H1 (cell line): Measurements from ENCODE around the gene SLCO6A1. TPM values are rescaled to one million over a fixed set of nuclear protein-coding genes. Genes with fewer than 3 reads are reported as not detected.

Experiments used
- CTCF ChIA-PET: fragments of 300-600 bp; sonication (Branson Sonifier 250); formaldehyde crosslinking; loops from one replicate; lab custom pipeline; 2021; ENCODE audit not compliant: partially characterized antibody; lab: Charles Lee
- POLR2A ChIA-PET: fragments of 300-600 bp; sonication (Branson Sonifier 250); formaldehyde crosslinking; loops from one replicate; lab custom pipeline; 2021; ENCODE audit warnings: inconsistent platforms; ENCODE audit not compliant: partially characterized antibody; lab: Charles Lee
- DNase-seq, 2 experiments: peaks; one replicate each; pipeline versions ENCODE4 v3.0.0 to v3.0.0-alpha.2; 2010 to 2022; ENCODE audit warnings: low spot score in 2 of 2, low read depth in 1 of 2, mixed read lengths in 1 of 2
- FAIRE-seq: peaks from 2 replicates; lab custom pipeline; 2011; peaks lifted over from hg19 to GRCh38; lab: Jason Lieb, UNC
- H2AFZ ChIP-seq: 2 replicates; pipeline ENCODE4 v1.8.1; 2012; ENCODE audit warnings: low read length, inconsistent platforms
- H2AK5ac ChIP-seq: 2 replicates; pipeline ENCODE4 v1.6.1; 2013; ENCODE audit warnings: low read depth, low read length
- H2BK120ac ChIP-seq: replicated peaks from 2 replicates; pipeline ENCODE3; 2013; ENCODE audit warnings: low read depth, low read length, inconsistent platforms
- H2BK12ac ChIP-seq: 2 replicates; pipeline ENCODE4 v1.6.1; 2013; ENCODE audit warnings: low read depth, low read length
- H2BK15ac ChIP-seq: 2 replicates; pipeline ENCODE4 v1.6.1; 2013; ENCODE audit warnings: low read length
- H2BK20ac ChIP-seq: 2 replicates; pipeline ENCODE4 v1.6.1; 2013; ENCODE audit warnings: low read length
- H2BK5ac ChIP-seq: 2 replicates; pipeline ENCODE4 v1.6.1; 2013; ENCODE audit warnings: low read depth, low read length
- H3K14ac ChIP-seq: 2 replicates; pipeline ENCODE4 v1.6.1; 2013; ENCODE audit warnings: inconsistent platforms; ENCODE audit not compliant: insufficient read length
- H3K18ac ChIP-seq: 2 replicates; pipeline ENCODE4 v1.6.1; 2013; ENCODE audit warnings: low read length; ENCODE audit errors: extremely low read depth
- H3K23ac ChIP-seq: 2 replicates; pipeline ENCODE4 v1.6.1; 2013; ENCODE audit warnings: inconsistent platforms; ENCODE audit not compliant: insufficient read length
- H3K23me2 ChIP-seq: 2 replicates; pipeline ENCODE4 v1.6.1; 2013; ENCODE audit warnings: low read depth, low read length
- H3K27ac ChIP-seq: 2 replicates; pipeline ENCODE4 v1.6.1; 2011; ENCODE audit warnings: low read depth, low read length, inconsistent platforms
- H3K27me3 ChIP-seq, 4 experiments: replicated peaks in 1 of 4; 1 replicate in 1 of 4; 2 replicates in 3 of 4; pipeline versions ENCODE4 v1.6.1 to v1.8.1; 2011 to 2013; ENCODE audit warnings: low read length in 3 of 4, mild to moderate bottlenecking in 3 of 4, inconsistent platforms in 2 of 4, mixed read lengths in 2 of 4, moderate library complexity in 1 of 4; ENCODE audit not compliant: control insufficient read depth in 3 of 4, insufficient read depth in 3 of 4; ENCODE audit errors: extremely low read depth in 1 of 4
- H3K36me3 ChIP-seq, 4 experiments: 2 replicates each; pipeline versions ENCODE4 v1.6.1 to v1.8.1; 2011 to 2013; ENCODE audit warnings: mild to moderate bottlenecking in 4 of 4, low read length in 3 of 4, moderate library complexity in 2 of 4, control low read depth in 1 of 4, inconsistent platforms in 1 of 4; ENCODE audit not compliant: insufficient read depth in 4 of 4, control insufficient read depth in 2 of 4
- H3K4ac ChIP-seq: replicated peaks from 2 replicates; pipeline ENCODE3; 2013; ENCODE audit warnings: low read length, low read depth, mixed read lengths, inconsistent platforms; ENCODE audit not compliant: insufficient read length
- H3K4me1 ChIP-seq, 4 experiments: replicated peaks in 1 of 4; 1 replicate in 1 of 4; 2 replicates in 3 of 4; pipeline versions ENCODE4 v1.6.1 to v1.8.1; 2011 to 2013; ENCODE audit warnings: low read length in 3 of 4, inconsistent platforms in 2 of 4, mixed read lengths in 1 of 4; ENCODE audit not compliant: insufficient read depth in 4 of 4, control insufficient read depth in 3 of 4
- H3K4me2 ChIP-seq, 2 experiments: 2 replicates each; pipeline versions ENCODE4 v1.6.1 to v1.8.1; 2011 to 2013; ENCODE audit warnings: low read depth in 2 of 2, low read length in 2 of 2, control low read depth in 1 of 2, inconsistent platforms in 1 of 2, mild to moderate bottlenecking in 1 of 2; ENCODE audit not compliant: insufficient read depth in 1 of 2
- H3K4me3 ChIP-seq, 4 experiments: fragments of 200-600, 300-600 bp in 1 of 4; sonication (generic), shearing (Covaris generic), sonication (Bioruptor Twin) in 1 of 4; 2 replicates each; pipeline versions ENCODE4 v1.5.1 to v1.8.1; 2011 to 2016; ENCODE audit warnings: low read length in 4 of 4, low read depth in 3 of 4, control low read depth in 2 of 4, inconsistent platforms in 2 of 4, mild to moderate bottlenecking in 2 of 4, mixed read lengths in 1 of 4, moderate library complexity in 1 of 4; ENCODE audit not compliant: insufficient read depth in 2 of 4; ENCODE audit errors: extremely low read depth in 1 of 4
- H3K56ac ChIP-seq: replicated peaks from 2 replicates; pipeline ENCODE3; 2013; ENCODE audit warnings: low read depth, mild to moderate bottlenecking, mixed read lengths, low read length, inconsistent platforms; ENCODE audit not compliant: insufficient read length
- H3K79me1 ChIP-seq: 2 replicates; pipeline ENCODE4 v1.6.1; 2013; ENCODE audit warnings: low read depth, low read length, control low read depth
- H3K79me2 ChIP-seq, 2 experiments: 2 replicates each; pipeline versions ENCODE4 v1.6.1 to v1.8.1; 2012 to 2013; ENCODE audit warnings: low read length in 2 of 2, mild to moderate bottlenecking in 2 of 2, inconsistent platforms in 1 of 2; ENCODE audit not compliant: insufficient read depth in 2 of 2, control insufficient read depth in 1 of 2
- H3K9ac ChIP-seq, 4 experiments: replicated peaks in 1 of 4; 1 replicate in 1 of 4; 2 replicates in 3 of 4; pipeline versions ENCODE4 v1.6.1 to v1.8.1; 2011 to 2013; ENCODE audit warnings: low read depth in 3 of 4, low read length in 3 of 4, control low read depth in 2 of 4, mild to moderate bottlenecking in 2 of 4, moderate library complexity in 2 of 4, inconsistent platforms in 1 of 4; ENCODE audit errors: extremely low read depth in 1 of 4
- H3K9me3 ChIP-seq, 2 experiments: 2 replicates each; pipeline versions ENCODE4 v1.6.1 to v1.8.1; 2012 to 2013; ENCODE audit warnings: mild to moderate bottlenecking in 2 of 2, moderate library complexity in 2 of 2, control low read depth in 1 of 2, inconsistent platforms in 1 of 2, low read depth in 1 of 2, low read length in 1 of 2, mixed read lengths in 1 of 2; ENCODE audit not compliant: insufficient read depth in 2 of 2
- H4K20me1 ChIP-seq, 2 experiments: replicated peaks in 1 of 2; 2 replicates each; pipeline versions ENCODE3 to v1.8.1; 2011 to 2013; ENCODE audit warnings: inconsistent platforms in 2 of 2, low read length in 2 of 2, mild to moderate bottlenecking in 1 of 2; ENCODE audit not compliant: insufficient read depth in 2 of 2, control insufficient read depth in 1 of 2
- H4K5ac ChIP-seq: 2 replicates; pipeline ENCODE4 v1.6.1; 2013; ENCODE audit warnings: low read length, low read depth, mixed read lengths, inconsistent platforms; ENCODE audit not compliant: insufficient read length
- H4K8ac ChIP-seq: 2 replicates; pipeline ENCODE4 v1.8.0; 2013; ENCODE audit warnings: mild to moderate bottlenecking, moderate library complexity, low read length, inconsistent platforms; ENCODE audit not compliant: insufficient read depth; ENCODE audit errors: extremely low read depth
- H4K91ac ChIP-seq: replicated peaks from 2 replicates; pipeline ENCODE3; 2013; ENCODE audit warnings: low read length, mixed read lengths, inconsistent platforms; ENCODE audit not compliant: insufficient read length
- BACH1 ChIP-seq: IDR thresholded peaks from 2 replicates; pipeline ENCODE4 v1.6.1; 2012; ENCODE audit warnings: low read length, improper control_type of control experiment
- BRCA1 ChIP-seq: IDR thresholded peaks from 2 replicates; pipeline ENCODE4 v1.6.1; 2012; ENCODE audit warnings: low read depth, low read length, improper control_type of control experiment
- CEBPB ChIP-seq: IDR thresholded peaks from 2 replicates; pipeline ENCODE4 v1.6.1; 2012; ENCODE audit warnings: low read depth, low read length
- CTCF ChIP-seq, 3 experiments: IDR thresholded peaks; 1 replicate in 2 of 3; 2 replicates in 1 of 3; pipeline versions ENCODE4 v1.5.1 to v1.6.1; 2011; ENCODE audit warnings: low read length in 3 of 3, mild to moderate bottlenecking in 3 of 3, inconsistent platforms in 2 of 3, low read depth in 1 of 3, moderate library complexity in 1 of 3; ENCODE audit not compliant: insufficient read depth in 1 of 3; ENCODE audit errors: control extremely low read depth in 1 of 3
- EGR1 ChIP-seq: IDR thresholded peaks from 2 replicates; pipeline ENCODE4 v1.6.1; 2011; ENCODE audit warnings: low read depth, low read length, borderline replicate concordance
- GABPA ChIP-seq: IDR thresholded peaks from 2 replicates; pipeline ENCODE4 v1.6.1; 2011; ENCODE audit warnings: mild to moderate bottlenecking, low read length, moderate library complexity, borderline replicate concordance; ENCODE audit not compliant: insufficient read depth
- NRF1 ChIP-seq: IDR thresholded peaks from 2 replicates; pipeline ENCODE4 v1.6.1; 2011; ENCODE audit warnings: mild to moderate bottlenecking, low read depth, low read length, improper control_type of control experiment
- POLR2AphosphoS5 ChIP-seq: IDR thresholded peaks from 2 replicates; pipeline ENCODE4 v1.6.1; 2011; ENCODE audit warnings: low read depth, low read length
- SIX5 ChIP-seq: IDR thresholded peaks from 2 replicates; pipeline ENCODE4 v1.6.1; 2011; ENCODE audit warnings: mild to moderate bottlenecking, low read depth, low read length
- SP4 ChIP-seq: IDR thresholded peaks from 2 replicates; pipeline ENCODE4 v1.6.1; 2012; ENCODE audit warnings: low read length, inconsistent platforms
- TAF7 ChIP-seq: optimal IDR thresholded peaks from 2 replicates; pipeline ENCODE3; 2011; ENCODE audit warnings: low read depth, mild to moderate bottlenecking, inconsistent platforms, low read length, moderate library complexity, borderline replicate concordance
- TBP ChIP-seq: IDR thresholded peaks from 2 replicates; pipeline ENCODE4 v1.6.1; 2011; ENCODE audit warnings: low read depth, low read length, improper control_type of control experiment
- WGBS, 2 experiments: shearing (Covaris generic) in 1 of 2; methylation state at CpG; one replicate each; pipeline versions ENCODE4 v1.1.6 to v1.1.7; 2013 to 2015; ENCODE audit warnings: low lambda C conversion rate in 2 of 2, mixed read lengths in 2 of 2, inconsistent platforms in 1 of 2, low coverage in 1 of 2, missing lambda C conversion rate in 1 of 2; ENCODE audit not compliant: insufficient replicate concordance in 2 of 2, insufficient coverage in 1 of 2, insufficient read length in 1 of 2; ENCODE audit errors: extremely low coverage in 1 of 2, missing lambda C conversion rate in 1 of 2; 5-methylcytosine and 5-hydroxymethylcytosine counted together
- polyA plus RNA-seq, 7 experiments: library from polyadenylated mRNA; depleted of rRNA in 3 of 7; stranded (reverse) in 5 of 7; unstranded in 2 of 7; fragments of >200 nt in 5 of 7; fragments of 200-250 nt in 2 of 7; gene quantifications; 1 replicate in 5 of 7; 2 replicates in 1 of 7; 4 replicates in 1 of 7; pipeline versions ENCODE4 v1.2.1 to v1.2.3, GENCODE V29; 2011 to 2013; ENCODE audit warnings: missing spikeins in 2 of 7, mixed read lengths in 2 of 7
- total RNA-seq: library from RNA; stranded (reverse); fragmentation: NEBNext Ultra II Directional; extraction: Animal tissue kit (Norgen Biotek cat#: 25700); gene quantifications from 2 replicates; pipeline ENCODE4 v1.2.1, GENCODE V29; 2021

Gene SLCO6A1
- total and polyA plus RNA-seq, 2 of the 8 experiments (the other 6 are each of a cell fraction or from before 2014, with no cell fraction given), result 0.06 to 0.56 TPM

DNA sequence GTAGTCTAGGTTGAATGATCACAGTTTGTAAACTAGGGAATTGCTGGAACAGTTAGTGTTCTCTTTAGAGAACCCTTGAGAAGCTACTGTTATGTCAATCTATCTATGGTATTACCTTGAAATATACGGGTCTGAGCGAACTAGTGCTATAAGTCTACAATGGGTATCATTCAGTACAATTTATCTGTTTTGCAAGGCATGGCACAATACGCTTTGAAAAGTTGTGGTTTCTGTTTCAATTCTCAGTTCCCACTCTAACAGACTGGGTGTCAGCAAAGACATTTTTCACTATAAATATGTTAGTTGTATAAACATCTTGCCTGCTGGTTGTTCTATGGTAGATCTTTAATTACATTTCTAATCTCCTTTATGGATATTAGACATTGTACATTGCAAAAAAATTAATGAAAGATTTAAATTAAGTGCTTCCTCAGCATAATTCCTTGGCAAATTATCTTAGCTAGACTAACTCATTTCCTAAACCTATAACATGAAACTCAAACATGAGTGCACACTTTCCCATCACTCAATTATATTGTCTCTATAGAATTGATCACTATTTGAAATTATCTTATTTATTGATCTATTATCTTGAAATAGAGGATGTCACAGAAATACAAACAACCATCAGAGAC lies 24.9 kb upstream of the SLCO6A1 start:
- H3K4ac ChIP-seq, result no peak overlapping the region
- H3K79me2 ChIP-seq, result no peaks in the 10 kb centered on the region
- no peak overlapping the region for H2BK12ac ChIP-seq
- no peaks in the 10 kb centered on the region for H3K4me1 ChIP-seq
- H3K14ac ChIP-seq, result no peak overlapping the region
- no peak overlapping the region for H3K56ac ChIP-seq
- H3K27me3 ChIP-seq, result no peaks in the 10 kb centered on the region
- H4K8ac ChIP-seq, result no peak overlapping the region
- no peaks in the 10 kb centered on the region for H3K79me1 ChIP-seq
- DNase-seq (no peak), FAIRE-seq (no peak)
- H4K91ac ChIP-seq, result no peak overlapping the region
- no peak overlapping the region for H2BK5ac ChIP-seq
- POLR2A ChIA-PET, result no interaction called here
- no peak overlapping the region for H2BK15ac ChIP-seq
- no peak overlapping the region for H3K23ac ChIP-seq
- 96% methylated on average over 3 of the region's 3 CpGs; no CpG with 5 or more reads in 1 of the 2 experiments for WGBS, 2 experiments
- H3K27ac ChIP-seq, result no peak overlapping the region
- CTCF ChIA-PET, result interaction anchor here (1.2 kb wide), 1 partner anchor 16 kb away, joined by 6 read pairs; no protein-coding TSS in a partner anchor
- H2BK20ac ChIP-seq, result no peak overlapping the region
- no peak overlapping the region for H3K4me3 ChIP-seq
- H2BK120ac ChIP-seq, result no peak overlapping the region
- no peaks in the 10 kb centered on the region for H3K36me3 ChIP-seq
- H3K23me2 ChIP-seq, result no peaks in the 10 kb centered on the region
- H3K9ac ChIP-seq, result no peak overlapping the region
- no peaks in the 10 kb centered on the region for H4K20me1 ChIP-seq
- no peak overlapping the region for H2AK5ac ChIP-seq
- H4K5ac ChIP-seq, result no peak overlapping the region
- H2AFZ ChIP-seq, result no peak overlapping the region
- no peak overlapping the region for H3K18ac ChIP-seq
- no peak overlapping the region for H3K4me2 ChIP-seq
- no peaks in the 10 kb centered on the region for H3K9me3 ChIP-seq
- TF ChIP-seq EGR1 (no peak), GABPA (no peak), TBP (no peak), CEBPB (no peak), TAF7 (no peak), CTCF (IDR thresholded peaks at IDR 0.05; ENCODE audit: control extremely low read depth in 1 of 3, insufficient read depth in 1 of 3, low read depth in 1 of 3, low read length in 3 of 3) (no peak), POLR2AphosphoS5 (no peak), BACH1 (no peak), SP4 (no peak), NRF1 (no peak), BRCA1 (no peak), SIX5 (no peak)
